DND-41 (cell line): Measurements from ENCODE around the gene GPD1L.

Experiments used
- ATAC-seq: fragments of 200-7000 bp; cut with Tn5 transposase; 3 replicates; pipeline ENCODE4 v1.9.1; 2021; ENCODE audit warnings: low read depth; ENCODE audit not compliant: insufficient read depth
- DNase-seq: peaks from one replicate; pipeline ENCODE4 v3.0.0-alpha.2; 2020
- H2AFZ ChIP-seq: 2 replicates; pipeline ENCODE4 v1.6.0; 2012; ENCODE audit warnings: low read depth, low read length
- H3K27ac ChIP-seq: 2 replicates; pipeline ENCODE4 v1.5.1; 2012; ENCODE audit warnings: low read length, inconsistent platforms
- H3K27me3 ChIP-seq: fragments of 200-600 bp; sonication (generic); 2 replicates; pipeline ENCODE4 v1.6.0; 2012; ENCODE audit warnings: low read length, mild to moderate bottlenecking, inconsistent platforms; ENCODE audit not compliant: insufficient read depth, poor library complexity
- H3K36me3 ChIP-seq: 2 replicates; pipeline ENCODE4 v1.5.1; 2012; ENCODE audit warnings: low read length, inconsistent platforms; ENCODE audit not compliant: insufficient read depth
- H3K4me1 ChIP-seq: 2 replicates; pipeline ENCODE4 v1.5.1; 2012; ENCODE audit warnings: mild to moderate bottlenecking, low read length; ENCODE audit not compliant: insufficient read depth
- H3K4me2 ChIP-seq: 2 replicates; pipeline ENCODE4 v1.6.0; 2012; ENCODE audit warnings: mild to moderate bottlenecking, moderate library complexity, low read length, inconsistent platforms; ENCODE audit not compliant: insufficient read depth
- H3K4me3 ChIP-seq, 2 experiments: fragments of 200-600 bp in 1 of 2; shearing (Covaris generic) in 1 of 2; 2 replicates each; pipeline ENCODE4 v1.5.1; 2012 to 2016; ENCODE audit warnings: inconsistent platforms in 2 of 2, low read length in 2 of 2, mild to moderate bottlenecking in 2 of 2, low read depth in 1 of 2, moderate library complexity in 1 of 2
- H3K79me2 ChIP-seq: 2 replicates; pipeline ENCODE4 v1.6.0; 2012; ENCODE audit warnings: low read length, inconsistent platforms; ENCODE audit not compliant: insufficient read depth
- H3K9ac ChIP-seq: 2 replicates; pipeline ENCODE4 v1.6.0; 2012; ENCODE audit warnings: low read depth, mild to moderate bottlenecking, inconsistent platforms, low read length, moderate library complexity
- H3K9me3 ChIP-seq: 2 replicates; pipeline ENCODE4 v1.5.1; 2012; ENCODE audit warnings: low read length, moderate library complexity, mild to moderate bottlenecking, inconsistent platforms; ENCODE audit not compliant: insufficient read depth, severe bottlenecking
- H4K20me1 ChIP-seq: 2 replicates; pipeline ENCODE4 v1.6.0; 2012; ENCODE audit warnings: low read length; ENCODE audit not compliant: insufficient read depth
- CTCF ChIP-seq: IDR thresholded peaks from 2 replicates; pipeline ENCODE4 v1.5.1; 2012; ENCODE audit warnings: borderline replicate concordance, low read length, moderate library complexity, mild to moderate bottlenecking; ENCODE audit not compliant: poor library complexity, severe bottlenecking; ENCODE audit errors: extremely low read depth
- EZH2 ChIP-seq: IDR thresholded peaks from 3 replicates; pipeline ENCODE4 v1.6.1; 2012; ENCODE audit warnings: borderline replicate concordance, low read depth, mild to moderate bottlenecking, moderate library complexity, low read length, inconsistent platforms; ENCODE audit not compliant: severe bottlenecking

Gene GPD1L

GRCh38 chr3:32125012-32125411, 18.6 kb downstream of the GPD1L start:
- H3K9me3 ChIP-seq: no peaks in the 10 kb centered on the region
- no peaks in the 10 kb centered on the region for H3K27me3 ChIP-seq
- H2AFZ ChIP-seq: no peak overlapping the region
- peaks cover 3% of the 10 kb centered on the region for H3K4me1 ChIP-seq
- peaks cover 11% of the 10 kb centered on the region for H3K36me3 ChIP-seq
- no peak overlapping the region for H3K9ac ChIP-seq
- H4K20me1 ChIP-seq: peaks cover 45% of the 10 kb centered on the region; the same call in 1 of the 2 replicates
- no peak for DNase-seq
- H3K79me2 ChIP-seq: peaks cover 59% of the 10 kb centered on the region
- H3K27ac ChIP-seq: 0 out of 2 replicates have a peak overlapping the region, but pooled peaks have one; percentile 1
- H3K4me2 ChIP-seq: no peak overlapping the region
- no peak for TF ChIP-seq CTCF
- no peak for TF ChIP-seq EZH2
- ATAC-seq: no peak
- no peak overlapping the region for H3K4me3 ChIP-seq

- Histone ChIP-seq H3K27me3 (no peaks in the 10 kb centered on the region), H3K79me2 (peaks cover 50% of the 10 kb centered on the region), H3K36me3 (peaks cover 25% of the 10 kb centered on the region), H3K9me3 (no peaks in the 10 kb centered on the region), H4K20me1 (peaks cover 39% of the 10 kb centered on the region; the same call in 1 of the 2 replicates), H3K4me3 (no peak overlapping the region), H2AFZ (no peak overlapping the region), H3K4me2 (no peak overlapping the region), H3K9ac (no peak overlapping the region), H3K4me1 (peaks cover 3% of the 10 kb centered on the region), H3K27ac (no peak overlapping the region)
- no peak for TF ChIP-seq CTCF
- TF ChIP-seq EZH2: no peak
- ATAC-seq (peak; percentile 37; the same call in 1 of the 3 replicates), DNase-seq (no peak)
Measured at GRCh38 chr3:32126305-32127015, 20.0 kb downstream of the GPD1L start.

- H3K9me3 ChIP-seq: no peaks in the 10 kb centered on the region
- no peaks in the 10 kb centered on the region for H3K27me3 ChIP-seq
- TF ChIP-seq CTCF: no peak
- no peak for TF ChIP-seq EZH2
Measured at GRCh38 chr3:32127219-32127826, 20.9 kb downstream of the GPD1L start.

More at GRCh38 chr3:32127219-32127826, 20.9 kb downstream of the GPD1L start:
- H3K4me2 ChIP-seq: no peak overlapping the region
- ATAC-seq (no peak), DNase-seq (no peak)
- H3K79me2 ChIP-seq: peaks cover 44% of the 10 kb centered on the region
- H3K27ac ChIP-seq: no peak overlapping the region
- peaks cover 27% of the 10 kb centered on the region for H3K36me3 ChIP-seq
- no peak overlapping the region for H3K9ac ChIP-seq
- H3K4me3 ChIP-seq: no peak overlapping the region
- no peak overlapping the region for H2AFZ ChIP-seq
- peaks cover 33% of the 10 kb centered on the region; the same call in 1 of the 2 replicates for H4K20me1 ChIP-seq
- H3K4me1 ChIP-seq: peaks cover 3% of the 10 kb centered on the region
